ENCODE measurements around the gene VCX3A.
"Not testable (repeated sequence)": the region's sequence is repeated elsewhere in the genome, so short reads cannot be mapped to it uniquely, and the experiment has no call there.

Gene VCX3A

GRCh38 chrX:6535018-6535417 lies at the start of gene VCX3A:
TSS of gene VCX3A (minus strand) at chrX:6535118. CDS start at chrX:6534497, 621 bp downstream.
- not testable (repeated sequence) for DNase-seq

DNA sequence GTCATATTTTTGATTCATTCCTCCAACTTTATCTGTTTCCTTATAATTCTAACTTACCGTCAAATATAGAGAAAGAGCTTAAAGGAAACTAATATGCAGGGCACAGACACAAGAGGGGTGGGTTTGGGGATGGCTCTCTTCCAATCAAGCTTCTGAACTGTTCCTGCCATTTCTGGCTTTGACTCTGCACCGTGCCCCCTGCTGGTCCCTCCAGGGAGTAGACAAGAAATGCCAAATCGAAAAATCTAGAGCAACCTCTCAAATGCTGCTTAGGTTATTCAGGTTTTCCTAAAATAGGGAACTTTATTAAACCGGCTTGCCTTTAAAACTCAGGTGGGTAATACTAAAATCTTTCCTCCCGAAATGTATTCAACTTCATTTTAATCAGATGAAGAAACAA lies 39.8 kb upstream of the VCX3A start:
- no peak for DNase-seq

GRCh38 chrX:6568031-6568430 lies 33.1 kb upstream of the VCX3A start:
- DNase-seq = no peak

- DNase-seq = no peak
Observed at GRCh38 chrX:6558979-6559378, 24.1 kb upstream of the VCX3A start.

DNA sequence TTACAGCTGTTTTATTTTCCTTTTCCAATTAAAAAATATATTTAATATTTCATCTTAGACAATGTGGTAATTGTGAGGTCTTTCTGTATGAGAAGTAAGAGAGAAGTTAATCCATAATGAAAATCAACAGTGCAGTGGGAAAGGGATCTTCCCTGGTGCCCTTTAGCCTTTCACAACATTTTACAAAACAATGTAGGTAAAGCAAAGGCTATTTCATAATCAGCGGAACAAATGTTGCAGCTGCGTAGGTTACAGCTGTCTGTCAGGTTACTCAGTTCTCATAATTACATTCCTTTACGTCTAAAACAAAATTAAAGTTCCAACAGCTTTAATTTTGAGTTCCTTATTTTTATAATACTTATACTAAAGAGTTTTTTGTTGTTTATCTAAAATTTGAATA lies 22.8 kb upstream of the VCX3A start:
- no peak for DNase-seq

- no peak for DNase-seq
Observed at GRCh38 chrX:6550999-6551398, 16.1 kb upstream of the VCX3A start.

DNA sequence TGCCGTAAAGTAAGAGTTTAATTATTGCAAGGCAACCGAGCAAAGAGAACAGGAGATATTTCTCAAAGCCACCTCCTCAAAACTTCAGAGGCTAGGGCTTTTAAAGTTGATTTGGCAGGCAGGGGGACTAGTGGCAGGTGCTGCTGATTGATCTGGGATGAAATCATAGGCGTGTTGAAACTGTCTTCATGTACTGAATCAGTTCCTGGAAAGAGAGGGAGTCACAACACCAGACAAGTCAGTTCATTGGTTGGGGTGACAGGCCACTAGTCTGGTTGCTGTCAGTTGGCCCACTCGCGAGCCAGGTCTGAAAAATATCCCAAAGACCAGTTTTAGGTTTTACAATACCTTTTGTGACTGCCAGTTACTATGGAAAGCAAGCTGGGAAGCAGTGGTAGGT lies 10.8 kb upstream of the VCX3A start:
- DNase-seq = no peak

DNA sequence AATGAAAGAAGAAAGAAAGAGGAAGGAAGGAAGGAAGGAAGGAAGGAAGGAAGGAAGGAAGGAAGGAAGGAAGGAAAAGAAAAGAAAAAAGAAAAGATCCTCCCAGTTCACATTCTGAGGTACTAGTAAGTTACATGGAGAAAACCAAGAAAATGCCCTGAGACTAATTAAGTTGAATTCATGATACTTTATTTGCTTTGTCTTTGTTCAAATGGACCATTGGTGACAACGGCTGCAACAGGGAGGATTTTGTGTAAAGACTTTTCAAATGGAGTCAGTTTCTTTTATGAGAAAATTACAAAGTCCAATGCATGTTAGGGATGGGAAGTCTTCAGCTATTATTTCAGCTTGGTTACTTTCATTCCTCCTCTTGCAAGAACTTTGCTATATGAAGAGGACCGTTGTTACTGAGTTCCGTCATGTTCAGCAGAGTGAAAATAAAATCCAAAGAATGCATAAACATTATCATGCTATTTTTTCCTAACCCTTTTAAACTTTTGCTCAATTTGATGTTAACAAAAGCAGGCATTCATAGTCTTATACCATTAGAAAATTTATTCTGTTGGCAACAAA lies 8.3 kb downstream of the VCX3A start:
- DNase-seq = no peak

DNA sequence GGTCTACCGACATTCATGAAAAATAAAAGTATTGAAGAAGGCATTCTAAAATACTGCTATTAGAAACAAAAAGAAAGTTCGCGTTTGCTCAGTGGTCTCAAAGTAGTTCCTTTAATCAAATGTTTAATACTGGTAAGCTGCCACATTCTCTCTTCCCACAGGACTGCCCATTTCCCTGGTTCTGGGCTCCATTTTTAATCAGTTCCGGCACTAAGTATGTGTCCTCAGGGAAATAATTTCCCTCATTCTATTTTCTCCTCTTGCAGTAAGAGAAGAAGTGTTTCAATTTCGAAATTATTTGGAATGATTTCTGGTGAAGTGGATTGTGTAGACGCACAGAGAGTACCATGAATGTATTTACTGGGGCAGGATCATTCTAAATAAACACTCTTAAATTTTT lies 17.5 kb downstream of the VCX3A start:
- no peak for DNase-seq

DNA sequence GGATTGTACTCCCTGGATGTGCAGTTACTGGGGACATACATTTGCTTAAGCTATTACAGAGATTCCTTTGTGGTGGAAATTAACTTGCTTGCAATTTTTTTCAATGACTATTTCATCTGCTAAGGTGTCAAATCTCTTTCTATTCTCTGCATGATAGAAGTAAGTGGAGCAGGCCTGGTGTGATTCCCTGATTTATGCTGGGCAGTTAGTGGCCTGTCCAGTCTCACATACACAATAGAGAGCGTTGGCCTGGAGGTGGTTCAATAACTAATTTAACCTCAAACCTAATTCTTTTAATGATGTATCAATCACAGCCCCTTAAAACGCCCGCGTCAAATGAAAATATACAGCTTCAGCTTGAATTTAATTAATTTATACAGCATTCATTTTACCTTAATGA lies 28.5 kb downstream of the VCX3A start:
- DNase-seq = no peak

- DNase-seq = no peak
Observed at GRCh38 chrX:6505960-6506359, 29.0 kb downstream of the VCX3A start.

GRCh38 chrX:6500719-6501118 lies 34.2 kb downstream of the VCX3A start:
- no peak for DNase-seq

GRCh38 chrX:6498324-6498723 lies 36.6 kb downstream of the VCX3A start:
- DNase-seq = no peak

All from CD4-positive, alpha-beta T cell treated with Interleukin-15 for 1 hour (primary cell).